ENCODE data around the gene SPTBN1.

SPTBN1 gene

GRCh38 chr2:54455563-54456361, at the start of gene SPTBN1:
TSS of gene SPTBN1 (plus strand) at chr2:54456327. CDS start at chr2:54526419, 70,092 bp downstream.
- peak within 1 kb of the TSS; percentile 40 for H3K9ac ChIP-seq (ENCODE audit: low read depth, low read length)
- no peaks in the 10 kb centered on the region for H3K36me3 ChIP-seq (ENCODE audit: control insufficient read depth, insufficient read depth, low read length)
- H3K9me3 ChIP-seq (ENCODE audit: control insufficient read depth, insufficient read depth, low read length), result no peaks in the 10 kb centered on the region
- peak within 1 kb of the TSS; percentile 83 for H3K4me3 ChIP-seq (ENCODE audit: low read depth, low read length)
- H3K4me1 ChIP-seq (ENCODE audit: control insufficient read depth, insufficient read depth, low read length), result peaks cover 5% of the 10 kb centered on the region
- H3K27me3 ChIP-seq (ENCODE audit: control insufficient read depth, insufficient read depth, low read length), result peaks cover 8% of the 10 kb centered on the region

GRCh38 chr2:54407693-54408092, 48.4 kb upstream of the SPTBN1 start:
- Histone ChIP-seq H3K36me3 (ENCODE audit: control insufficient read depth, insufficient read depth, low read length) (no peaks in the 10 kb centered on the region), H3K27me3 (ENCODE audit: control insufficient read depth, insufficient read depth, low read length) (no peaks in the 10 kb centered on the region), H3K4me1 (ENCODE audit: control insufficient read depth, insufficient read depth, low read length) (peaks cover 8% of the 10 kb centered on the region), H3K9me3 (ENCODE audit: control insufficient read depth, insufficient read depth, low read length) (no peaks in the 10 kb centered on the region), H3K9ac (ENCODE audit: low read depth, low read length) (no peak overlapping the region), H3K4me3 (ENCODE audit: low read depth, low read length) (no peak overlapping the region)

- Histone ChIP-seq H3K4me1 (ENCODE audit: control insufficient read depth, insufficient read depth, low read length) (peaks cover 8% of the 10 kb centered on the region), H3K27me3 (ENCODE audit: control insufficient read depth, insufficient read depth, low read length) (no peaks in the 10 kb centered on the region), H3K4me3 (ENCODE audit: low read depth, low read length) (no peak overlapping the region), H3K36me3 (ENCODE audit: control insufficient read depth, insufficient read depth, low read length) (no peaks in the 10 kb centered on the region), H3K9ac (ENCODE audit: low read depth, low read length) (no peak overlapping the region), H3K9me3 (ENCODE audit: control insufficient read depth, insufficient read depth, low read length) (no peaks in the 10 kb centered on the region)
These were observed 47.8 kb upstream of the SPTBN1 start for GRCh38 chr2:54408288-54408687.

GRCh38 chr2:54409752-54410151, 46.4 kb upstream of the SPTBN1 start:
- H3K9ac ChIP-seq (ENCODE audit: low read depth, low read length), result no peak overlapping the region

GRCh38 chr2:54411801-54412354, 44.2 kb upstream of the SPTBN1 start:
- Histone ChIP-seq H3K4me3 (ENCODE audit: low read depth, low read length) (no peak overlapping the region), H3K9me3 (ENCODE audit: control insufficient read depth, insufficient read depth, low read length) (no peaks in the 10 kb centered on the region), H3K9ac (ENCODE audit: low read depth, low read length) (no peak overlapping the region), H3K27me3 (ENCODE audit: control insufficient read depth, insufficient read depth, low read length) (no peaks in the 10 kb centered on the region), H3K36me3 (ENCODE audit: control insufficient read depth, insufficient read depth, low read length) (no peaks in the 10 kb centered on the region), H3K4me1 (ENCODE audit: control insufficient read depth, insufficient read depth, low read length) (peaks cover 5% of the 10 kb centered on the region)

More at GRCh38 chr2:54409752-54410151, 46.4 kb upstream of the SPTBN1 start:
- Histone ChIP-seq H3K9me3 (ENCODE audit: control insufficient read depth, insufficient read depth, low read length) (no peaks in the 10 kb centered on the region), H3K4me1 (ENCODE audit: control insufficient read depth, insufficient read depth, low read length) (peaks cover 8% of the 10 kb centered on the region), H3K36me3 (ENCODE audit: control insufficient read depth, insufficient read depth, low read length) (no peaks in the 10 kb centered on the region), H3K27me3 (ENCODE audit: control insufficient read depth, insufficient read depth, low read length) (no peaks in the 10 kb centered on the region), H3K4me3 (ENCODE audit: low read depth, low read length) (no peak overlapping the region)

GRCh38 chr2:54416166-54416813, 39.8 kb upstream of the SPTBN1 start:
- H3K4me1 ChIP-seq (ENCODE audit: control insufficient read depth, insufficient read depth, low read length), result peaks cover 4% of the 10 kb centered on the region
- no peaks in the 10 kb centered on the region for H3K36me3 ChIP-seq (ENCODE audit: control insufficient read depth, insufficient read depth, low read length)
- H3K27me3 ChIP-seq (ENCODE audit: control insufficient read depth, insufficient read depth, low read length), result no peaks in the 10 kb centered on the region
- H3K9me3 ChIP-seq (ENCODE audit: control insufficient read depth, insufficient read depth, low read length), result no peaks in the 10 kb centered on the region
- no peak overlapping the region for H3K4me3 ChIP-seq (ENCODE audit: low read depth, low read length)
- no peak overlapping the region for H3K9ac ChIP-seq (ENCODE audit: low read depth, low read length)

GRCh38 chr2:54416938-54417337, 39.2 kb upstream of the SPTBN1 start:
- no peaks in the 10 kb centered on the region for H3K36me3 ChIP-seq (ENCODE audit: control insufficient read depth, insufficient read depth, low read length)
- no peak overlapping the region for H3K4me3 ChIP-seq (ENCODE audit: low read depth, low read length)
- H3K4me1 ChIP-seq (ENCODE audit: control insufficient read depth, insufficient read depth, low read length), result peaks cover 4% of the 10 kb centered on the region
- H3K9me3 ChIP-seq (ENCODE audit: control insufficient read depth, insufficient read depth, low read length), result no peaks in the 10 kb centered on the region
- no peak overlapping the region for H3K9ac ChIP-seq (ENCODE audit: low read depth, low read length)
- H3K27me3 ChIP-seq (ENCODE audit: control insufficient read depth, insufficient read depth, low read length), result no peaks in the 10 kb centered on the region

GRCh38 chr2:54417577-54417976, 38.5 kb upstream of the SPTBN1 start:
- Histone ChIP-seq H3K9me3 (ENCODE audit: control insufficient read depth, insufficient read depth, low read length) (no peaks in the 10 kb centered on the region), H3K4me1 (ENCODE audit: control insufficient read depth, insufficient read depth, low read length) (peaks cover 4% of the 10 kb centered on the region), H3K36me3 (ENCODE audit: control insufficient read depth, insufficient read depth, low read length) (no peaks in the 10 kb centered on the region), H3K27me3 (ENCODE audit: control insufficient read depth, insufficient read depth, low read length) (no peaks in the 10 kb centered on the region), H3K4me3 (ENCODE audit: low read depth, low read length) (no peak overlapping the region), H3K9ac (ENCODE audit: low read depth, low read length) (no peak overlapping the region)

- H3K36me3 ChIP-seq (ENCODE audit: control insufficient read depth, insufficient read depth, low read length), result no peaks in the 10 kb centered on the region
- H3K4me1 ChIP-seq (ENCODE audit: control insufficient read depth, insufficient read depth, low read length), result peaks cover 4% of the 10 kb centered on the region
- no peaks in the 10 kb centered on the region for H3K27me3 ChIP-seq (ENCODE audit: control insufficient read depth, insufficient read depth, low read length)
- no peaks in the 10 kb centered on the region for H3K9me3 ChIP-seq (ENCODE audit: control insufficient read depth, insufficient read depth, low read length)
- H3K9ac ChIP-seq (ENCODE audit: low read depth, low read length), result no peak overlapping the region
- no peak overlapping the region for H3K4me3 ChIP-seq (ENCODE audit: low read depth, low read length)
These were observed 36.7 kb upstream of the SPTBN1 start for GRCh38 chr2:54419388-54419787.

- no peaks in the 10 kb centered on the region for H3K27me3 ChIP-seq (ENCODE audit: control insufficient read depth, insufficient read depth, low read length)
- H3K36me3 ChIP-seq (ENCODE audit: control insufficient read depth, insufficient read depth, low read length), result no peaks in the 10 kb centered on the region
- H3K4me1 ChIP-seq (ENCODE audit: control insufficient read depth, insufficient read depth, low read length), result peaks cover 4% of the 10 kb centered on the region
- no peak overlapping the region for H3K9ac ChIP-seq (ENCODE audit: low read depth, low read length)
- no peak overlapping the region for H3K4me3 ChIP-seq (ENCODE audit: low read depth, low read length)
- no peaks in the 10 kb centered on the region for H3K9me3 ChIP-seq (ENCODE audit: control insufficient read depth, insufficient read depth, low read length)
These were observed 36.1 kb upstream of the SPTBN1 start for GRCh38 chr2:54419855-54420523.

- Histone ChIP-seq H3K27me3 (ENCODE audit: control insufficient read depth, insufficient read depth, low read length) (no peaks in the 10 kb centered on the region), H3K4me1 (ENCODE audit: control insufficient read depth, insufficient read depth, low read length) (peaks cover 4% of the 10 kb centered on the region), H3K4me3 (ENCODE audit: low read depth, low read length) (no peak overlapping the region), H3K9me3 (ENCODE audit: control insufficient read depth, insufficient read depth, low read length) (no peaks in the 10 kb centered on the region), H3K36me3 (ENCODE audit: control insufficient read depth, insufficient read depth, low read length) (no peaks in the 10 kb centered on the region), H3K9ac (ENCODE audit: low read depth, low read length) (no peak overlapping the region)
These were observed 35.5 kb upstream of the SPTBN1 start for GRCh38 chr2:54420524-54421172.
